ENCODE results near the gene ACOD1.

- no peak for TF ChIP-seq CTCF (IDR thresholded peaks at IDR 0.05; ENCODE audit: borderline replicate concordance, extremely low read depth, low read length, poor library complexity, severe bottlenecking)
- TF ChIP-seq EZH2 (IDR thresholded peaks at IDR 0.05; ENCODE audit: borderline replicate concordance, low read depth, low read length, severe bottlenecking): no peak
These were observed 31.2 kb upstream of the ACOD1 start for GRCh38 chr13:76917095-76917494.
